EH (cell line): Measurements from ENCODE around the gene ARL6IP6.

Source experiments
- DNase-seq: peaks from one replicate; pipeline ENCODE4 v3.0.0-alpha.2; 2015; ENCODE audit warnings: low read depth

Gene ARL6IP6

GRCh38 chr2:152804687-152805408, 86.4 kb downstream of the ARL6IP6 start:
- DNase-seq: no peak

- no peak for DNase-seq
These were observed 93.5 kb downstream of the ARL6IP6 start for GRCh38 chr2:152811916-152812315.
